KOPT-K1 (cell line): ENCODE results near the gene DUSP11.
"Not testable (repeated sequence)": the region's sequence is repeated elsewhere in the genome, so short reads cannot be mapped to it uniquely, and the experiment has no call there.

Experiments used
- H3K27ac ChIP-seq: fragments of 200-600 bp; sonication (generic); 2 replicates; pipeline ENCODE4 v1.5.1; 2016; ENCODE audit warnings: antibody characterized with exemption, mild to moderate bottlenecking, low read depth, low read length; ENCODE audit not compliant: poor library complexity, severe bottlenecking
- H3K36me3 ChIP-seq: fragments of 200-600 bp; sonication (generic); 2 replicates; pipeline ENCODE4 v1.5.1; 2017; ENCODE audit warnings: antibody characterized with exemption, mild to moderate bottlenecking, low read length, moderate library complexity; ENCODE audit not compliant: insufficient read depth
- H3K9me3 ChIP-seq: fragments of 200-600 bp; sonication (generic); 2 replicates; pipeline ENCODE4 v1.5.1; 2017; ENCODE audit warnings: antibody characterized with exemption, low read length, mild to moderate bottlenecking; ENCODE audit not compliant: insufficient read depth, poor library complexity, severe bottlenecking

Gene DUSP11

DNA sequence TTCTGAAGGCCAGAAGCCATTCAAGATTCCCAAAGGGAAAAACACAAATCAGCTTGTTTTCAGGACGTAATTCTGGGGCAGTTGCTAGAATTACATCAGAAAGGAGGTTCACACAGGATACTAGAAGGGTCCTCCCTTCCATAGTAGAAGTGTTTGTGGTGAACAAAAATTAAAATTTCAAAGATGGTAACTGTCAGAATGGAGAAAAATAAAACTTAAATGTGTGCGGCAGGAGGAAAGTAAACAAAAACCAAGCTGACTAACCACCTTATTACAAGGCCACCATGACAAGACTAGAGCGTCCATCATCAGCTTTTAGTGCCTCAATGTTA lies 33.1 kb downstream of the DUSP11 start:
- no peak overlapping the region for H3K27ac ChIP-seq
- no peaks in the 10 kb centered on the region for H3K9me3 ChIP-seq
- peaks cover 10% of the 10 kb centered on the region; the same call in 1 of the 2 replicates for H3K36me3 ChIP-seq

DNA sequence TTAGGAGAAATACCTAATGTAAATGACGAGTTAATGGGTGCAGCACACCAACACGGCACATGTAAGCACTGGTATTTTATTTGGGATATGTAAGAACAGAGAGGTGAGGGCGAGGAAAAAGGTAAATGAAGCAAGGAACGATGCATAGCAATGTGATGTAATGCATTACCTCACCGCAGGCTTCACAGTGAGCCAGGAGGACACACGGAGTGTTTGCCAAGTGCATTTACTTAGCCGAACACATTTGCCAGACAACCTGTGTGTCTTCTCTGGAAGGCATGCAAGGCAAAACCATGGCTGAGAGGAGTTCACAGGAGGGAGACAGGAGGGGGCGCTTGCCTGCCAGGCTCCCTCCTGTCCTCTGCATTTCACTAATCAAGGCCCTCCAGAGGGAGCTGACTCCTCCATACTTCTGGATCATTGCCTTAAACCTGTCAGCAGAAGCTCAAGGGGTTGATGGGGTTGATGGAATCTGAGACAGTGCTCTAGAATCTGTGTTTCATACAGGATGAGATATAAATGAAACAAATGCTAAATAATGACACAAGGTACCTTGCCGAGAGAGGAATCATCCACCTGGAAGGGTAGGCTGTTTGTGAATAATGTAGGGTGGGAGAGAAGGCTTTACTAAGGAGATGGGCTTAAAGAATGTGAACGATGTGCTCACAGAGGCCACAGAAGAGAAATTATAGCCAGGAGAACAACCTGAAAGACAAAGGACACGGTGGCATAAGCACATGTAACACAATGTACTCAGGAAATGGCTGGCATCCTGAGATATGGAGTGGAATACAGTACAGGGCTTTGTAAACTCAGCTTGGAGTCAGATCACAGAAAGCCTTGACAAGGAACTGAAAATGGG lies 33.7 kb downstream of the DUSP11 start:
- Histone ChIP-seq H3K36me3 (peaks cover 8% of the 10 kb centered on the region; the same call in 1 of the 2 replicates), H3K27ac (no peak overlapping the region), H3K9me3 (no peaks in the 10 kb centered on the region)

DNA sequence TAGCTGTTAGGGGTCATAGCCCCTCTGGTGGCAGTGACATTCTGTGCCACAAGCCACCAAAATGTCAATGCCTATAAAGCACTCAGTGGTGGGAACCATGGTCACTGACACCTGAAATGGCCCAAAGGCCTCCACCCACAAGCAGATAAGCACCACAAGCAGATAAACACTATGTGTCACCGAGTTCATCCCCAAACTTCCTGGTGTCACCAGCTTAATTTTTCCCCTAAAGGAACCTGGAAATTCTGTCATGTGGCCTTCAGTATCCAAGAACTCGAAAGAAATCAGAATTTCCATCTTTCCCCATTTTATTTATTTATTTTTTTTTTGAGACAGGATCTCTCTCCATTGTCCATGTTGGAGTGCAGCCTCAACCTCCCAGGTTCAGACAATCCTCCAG lies 39.1 kb downstream of the DUSP11 start:
- Histone ChIP-seq H3K9me3 (no peaks in the 10 kb centered on the region), H3K36me3 (0 out of 2 replicates have a peak, but pooled peaks cover under 1% of the 10 kb centered on the region), H3K27ac (no peak overlapping the region)

- H3K27ac ChIP-seq = no peak overlapping the region
- no peaks in the 10 kb centered on the region for H3K9me3 ChIP-seq
- H3K36me3 ChIP-seq = peaks cover 6% of the 10 kb centered on the region
Observed at GRCh38 chr2:73739101-73739500, 40.8 kb downstream of the DUSP11 start.

- H3K9me3 ChIP-seq = no peaks in the 10 kb centered on the region
- peaks cover 26% of the 10 kb centered on the region for H3K36me3 ChIP-seq
- H3K27ac ChIP-seq = peak within 1 kb of the TSS; percentile 73
Observed at GRCh38 chr2:73736855-73737779, 42.8 kb downstream of the DUSP11 start, which contains the start of gene TPRKB. Gene TPRKB, minus strand, starts transcription at chr2:73737345. Its CDS starts 2,776 bp downstream, at chr2:73734569.

DNA sequence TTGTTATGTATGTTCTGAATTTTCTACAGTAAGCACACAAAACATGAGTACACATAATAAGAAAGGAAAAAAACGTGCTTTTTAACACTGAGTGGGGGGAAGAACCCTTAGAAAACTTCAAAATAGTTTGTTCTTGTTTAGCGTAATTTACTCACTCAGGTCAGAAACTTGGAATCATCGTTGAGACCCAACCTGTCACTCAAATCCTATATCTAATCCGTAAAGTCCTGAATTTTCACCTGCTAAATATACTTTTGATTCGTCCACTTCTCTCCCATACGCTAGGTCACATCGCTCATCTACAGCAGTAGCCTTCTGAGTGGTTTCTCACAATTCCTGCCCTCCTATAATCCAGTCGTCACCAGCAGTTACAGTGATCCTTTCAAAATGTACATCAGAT lies 43.5 kb downstream of the DUSP11 start:
- H3K27ac ChIP-seq = peak overlapping the region; percentile 73
- H3K9me3 ChIP-seq = no peaks in the 10 kb centered on the region
- peaks cover 34% of the 10 kb centered on the region for H3K36me3 ChIP-seq

DNA sequence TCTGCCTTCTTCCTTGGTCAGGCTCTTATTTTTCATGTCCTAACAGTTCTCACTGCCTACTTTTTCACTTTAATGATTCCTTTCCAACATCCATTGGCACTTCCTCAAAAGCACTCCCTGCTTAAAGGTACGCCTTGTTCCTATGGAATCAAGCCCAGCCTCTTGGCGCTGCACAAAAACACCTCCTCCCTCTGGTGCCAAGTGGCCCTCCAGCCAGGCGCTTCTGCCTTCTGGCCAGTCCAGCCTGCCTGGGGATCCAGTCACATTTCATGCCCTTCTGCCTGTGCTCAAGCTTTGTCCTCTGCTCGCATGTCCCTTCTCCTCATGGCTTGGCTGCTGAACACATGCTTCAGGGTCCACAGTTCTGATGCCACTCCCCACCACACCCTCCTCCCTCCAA lies 49.1 kb downstream of the DUSP11 start:
- H3K27ac ChIP-seq = no peak overlapping the region
- H3K36me3 ChIP-seq = peaks cover 72% of the 10 kb centered on the region

DNA sequence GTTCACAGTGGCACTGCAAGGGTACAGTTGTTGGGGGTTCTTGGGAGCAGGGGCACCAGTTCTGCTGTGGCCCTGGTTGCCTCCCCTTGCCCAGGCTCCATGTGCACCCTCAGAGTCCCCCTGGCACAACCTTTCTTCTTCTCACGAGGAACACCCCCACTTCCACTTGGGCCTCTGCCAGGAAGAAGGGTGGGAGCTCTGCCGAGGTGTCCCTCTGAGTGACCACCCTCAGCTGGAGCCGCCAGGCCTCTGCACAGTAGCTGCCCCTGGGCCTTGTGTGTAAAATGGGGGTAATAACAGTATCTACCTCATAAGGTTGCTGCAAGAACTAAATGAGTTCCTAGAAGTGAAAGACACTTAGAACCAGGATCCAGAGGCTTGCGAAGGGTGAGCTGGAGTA lies 51.2 kb downstream of the DUSP11 start:
- Histone ChIP-seq H3K9me3 (no peaks in the 10 kb centered on the region), H3K27ac (no peak overlapping the region), H3K36me3 (peaks cover 62% of the 10 kb centered on the region)

More for the DNA sequence above, 49.1 kb downstream of the DUSP11 start:
- H3K9me3 ChIP-seq = no peaks in the 10 kb centered on the region

DNA sequence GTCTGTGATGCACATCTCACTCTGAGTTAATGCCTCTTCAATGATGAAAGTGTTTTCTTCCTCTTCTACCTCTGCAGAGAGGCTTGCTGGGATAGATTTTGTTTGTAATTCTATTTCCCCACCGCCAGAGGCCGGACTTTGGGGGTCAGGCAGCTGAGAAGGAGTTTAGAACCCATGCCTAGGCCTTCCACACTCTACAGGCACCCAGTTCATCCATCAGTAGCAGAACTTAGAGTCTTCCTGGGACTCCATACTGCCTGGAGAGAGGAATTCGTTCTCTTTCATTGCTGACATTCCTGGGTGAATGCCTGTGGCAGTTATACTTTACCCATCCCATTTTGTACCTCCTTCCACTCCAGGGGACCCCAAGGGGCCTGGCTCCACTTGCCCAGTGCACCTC lies 51.9 kb downstream of the DUSP11 start:
- no peaks in the 10 kb centered on the region for H3K9me3 ChIP-seq
- H3K36me3 ChIP-seq = peaks cover 55% of the 10 kb centered on the region
- H3K27ac ChIP-seq = no peak overlapping the region

- not testable (repeated sequence) for H3K9me3 ChIP-seq, H3K27ac ChIP-seq
- H3K36me3 ChIP-seq = peaks cover 41% of the 10 kb centered on the region
Observed at GRCh38 chr2:73726657-73727056, 53.2 kb downstream of the DUSP11 start.

DNA sequence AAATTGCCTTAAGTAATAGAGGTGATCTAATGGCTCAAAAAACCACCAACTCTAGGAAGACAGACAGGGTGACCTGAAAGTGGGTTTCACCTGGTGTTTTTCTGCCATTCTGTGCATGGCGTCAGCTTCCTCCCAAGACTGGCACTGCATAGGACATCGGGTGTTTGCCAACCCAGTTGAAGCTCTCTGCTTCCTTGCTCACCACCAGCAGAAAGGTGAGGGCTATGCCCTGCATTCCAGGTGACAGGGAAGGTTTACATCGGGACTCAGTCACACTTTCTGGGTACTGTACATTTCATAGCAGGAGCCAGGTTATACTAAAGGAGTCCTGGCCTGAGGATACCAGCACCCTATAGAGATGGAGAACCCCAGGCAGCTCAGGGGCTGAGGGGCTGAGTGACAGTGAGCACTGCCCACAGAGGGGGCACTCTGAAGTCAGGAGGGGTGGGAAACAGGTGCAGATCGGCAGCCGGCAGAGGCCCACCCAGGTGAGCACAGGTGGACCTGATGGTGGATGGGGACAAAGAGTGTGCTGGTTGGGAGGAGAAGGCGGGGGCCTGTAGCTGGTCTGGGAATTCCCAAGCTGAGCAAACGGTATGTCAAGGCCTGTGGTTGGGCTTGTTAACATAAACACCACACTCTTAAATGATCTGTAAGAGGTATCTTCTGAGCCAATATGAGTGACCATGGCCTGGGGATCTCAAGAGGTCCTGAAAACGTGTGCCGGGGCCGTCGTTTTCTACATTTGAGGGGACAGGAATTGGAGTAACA lies 60.9 kb downstream of the DUSP11 start:
- Histone ChIP-seq H3K27ac (no peak overlapping the region), H3K36me3 (no peaks in the 10 kb centered on the region), H3K9me3 (peaks cover 8% of the 10 kb centered on the region)

- Histone ChIP-seq H3K9me3 (peaks cover 11% of the 10 kb centered on the region), H3K36me3 (no peaks in the 10 kb centered on the region), H3K27ac (no peak overlapping the region)
Observed at GRCh38 chr2:73718421-73718820, 61.5 kb downstream of the DUSP11 start.

GRCh38 chr2:73717695-73718094 lies 62.2 kb downstream of the DUSP11 start:
- peaks cover 11% of the 10 kb centered on the region for H3K9me3 ChIP-seq
- not testable (repeated sequence) for H3K27ac ChIP-seq, H3K36me3 ChIP-seq

DNA sequence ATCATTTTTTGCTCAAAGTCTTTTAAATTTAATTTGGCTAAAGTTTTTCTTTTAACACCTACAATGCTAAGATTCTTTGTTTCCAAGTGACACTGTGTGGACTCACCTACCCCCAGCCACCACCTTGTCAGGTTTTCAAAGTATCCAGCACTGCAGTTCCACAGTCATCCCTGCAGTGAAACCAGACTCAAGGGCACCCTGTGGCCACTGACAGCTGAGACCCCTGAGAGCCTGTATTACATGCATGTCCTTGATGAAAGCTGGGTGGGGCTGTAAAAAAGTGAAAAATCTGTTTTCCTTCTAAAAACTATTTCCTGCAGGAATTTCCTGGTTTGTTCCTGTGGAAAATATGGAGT lies 62.7 kb downstream of the DUSP11 start:
- Histone ChIP-seq H3K27ac (no peak overlapping the region), H3K36me3 (no peaks in the 10 kb centered on the region), H3K9me3 (peaks cover 11% of the 10 kb centered on the region)
